T-helper 1 cell (primary cell): ENCODE results near the gene PLN.

Experiments
- DNase-seq, 5 donors: peaks; one replicate each; pipeline ENCODE4 v3.0.0-alpha.2; 2012 to 2020
- total RNA-seq, 4 donors: gene quantifications; one replicate each; lab custom pipeline; 2026; lab: John Stamatoyannopoulos, UW

PLN gene
- total RNA-seq: 0 to 0.12 (median 0.04) reads per million in 4 donors

GRCh38 chr6:118548136-118548535 is at the start of gene PLN:
TSS of gene PLN (plus strand) at chr6:118548296. CDS start at chr6:118558922, 10,626 bp downstream.
- DNase-seq: no peak

DNA sequence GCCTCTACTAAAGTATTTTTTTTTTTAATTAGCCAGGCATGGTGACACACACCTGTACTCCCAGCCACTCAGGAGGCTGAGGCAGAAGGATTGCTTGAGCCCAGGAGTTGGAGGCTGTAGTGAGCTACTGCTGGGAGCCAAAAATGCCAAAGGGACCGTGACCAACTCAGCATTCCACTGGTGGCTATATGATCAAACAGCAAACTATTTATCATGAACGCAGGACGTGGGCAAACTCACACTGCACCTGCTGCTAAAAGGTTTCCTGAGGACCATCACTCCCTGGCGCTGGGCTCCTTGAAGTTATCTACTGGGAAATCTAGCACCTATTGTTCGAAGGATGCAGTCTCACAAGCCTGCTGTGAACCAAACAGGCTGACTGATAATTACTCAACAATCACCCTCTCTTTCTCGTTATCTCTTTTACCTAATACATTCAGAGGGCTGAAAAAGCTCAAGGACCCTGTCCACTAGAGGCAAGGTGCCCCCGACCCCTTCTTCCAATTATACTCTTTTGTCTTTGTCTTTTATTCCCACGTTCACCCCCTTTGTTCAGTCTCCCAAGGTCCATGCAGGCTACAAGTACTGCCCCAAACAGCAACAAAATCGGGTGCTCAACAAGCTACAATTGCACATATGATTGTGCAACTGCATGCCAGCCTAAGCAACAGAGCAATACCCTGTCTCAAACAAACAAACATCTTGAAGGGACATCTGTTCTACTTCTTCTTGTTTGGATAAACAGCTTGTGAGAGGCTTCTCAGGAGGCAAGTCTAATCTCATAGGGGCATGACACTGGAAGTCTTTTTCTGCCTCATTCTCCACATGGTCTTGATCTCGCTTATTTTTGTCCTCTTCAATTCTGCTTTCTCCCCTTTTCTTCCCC is 47.7 kb upstream of the PLN start:
- no peak for DNase-seq

DNA sequence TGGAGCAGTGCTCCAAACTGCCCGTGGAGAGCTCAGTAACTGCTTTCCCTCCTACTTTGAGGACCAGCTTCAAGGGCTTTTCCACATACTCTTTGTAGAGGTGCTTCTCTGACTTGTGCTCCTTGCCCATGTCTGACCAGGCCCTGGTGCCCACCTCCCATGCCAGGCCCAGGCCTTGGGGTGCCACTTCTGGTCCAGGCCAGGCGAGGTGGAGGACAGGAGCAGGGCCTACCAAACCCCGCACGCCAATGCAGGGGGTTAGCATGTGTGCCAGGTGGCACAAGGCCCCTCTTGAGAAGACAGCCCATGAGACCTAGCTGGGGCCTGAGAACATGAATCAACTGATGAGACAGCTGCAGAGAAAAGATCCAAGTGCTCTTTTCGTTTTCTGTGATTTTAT is 47.0 kb upstream of the PLN start:
- DNase-seq: no peak

GRCh38 chr6:118501765-118502164 is 46.3 kb upstream of the PLN start:
- no peak for DNase-seq

- DNase-seq: no peak
Measured at GRCh38 chr6:118502169-118502568, 45.9 kb upstream of the PLN start.

DNA sequence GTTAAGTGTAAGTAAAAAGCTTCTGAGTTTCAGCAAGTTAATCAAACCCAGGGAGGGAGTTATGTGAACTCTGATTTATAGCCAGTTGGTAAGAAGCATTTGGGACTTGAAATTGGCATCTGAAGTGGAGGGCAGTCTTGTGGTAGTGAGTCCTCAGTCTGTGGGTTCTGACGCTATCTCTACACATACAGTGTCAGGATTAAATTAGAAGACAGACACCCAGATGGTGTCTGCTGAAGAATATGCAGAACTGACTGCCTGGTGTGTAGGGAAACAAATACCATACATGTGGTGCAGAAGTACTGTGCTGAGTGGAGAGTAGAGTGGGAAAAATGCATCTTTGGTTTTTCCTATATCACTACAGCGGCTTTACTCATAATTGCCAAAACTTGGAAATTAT is 43.5 kb upstream of the PLN start:
- no peak for DNase-seq

DNA sequence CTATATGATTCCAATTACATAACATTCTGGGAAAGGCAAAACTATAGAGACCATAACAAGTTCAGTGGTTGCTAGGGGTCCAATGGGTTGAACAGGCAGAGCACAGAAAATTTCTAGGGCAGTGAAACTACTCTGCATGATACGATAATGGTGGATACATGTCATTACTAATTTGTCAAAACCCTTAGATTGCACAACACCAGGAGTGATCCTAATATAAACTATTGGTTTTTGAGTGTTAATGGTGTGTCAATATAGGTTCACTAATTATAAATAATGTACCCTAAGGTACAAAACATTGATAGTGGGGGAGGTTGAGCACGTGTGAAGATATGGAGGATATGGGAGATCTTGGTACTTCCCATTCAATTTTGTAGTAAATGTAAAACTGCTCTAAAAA is 42.4 kb upstream of the PLN start:
- no peak for DNase-seq

DNA sequence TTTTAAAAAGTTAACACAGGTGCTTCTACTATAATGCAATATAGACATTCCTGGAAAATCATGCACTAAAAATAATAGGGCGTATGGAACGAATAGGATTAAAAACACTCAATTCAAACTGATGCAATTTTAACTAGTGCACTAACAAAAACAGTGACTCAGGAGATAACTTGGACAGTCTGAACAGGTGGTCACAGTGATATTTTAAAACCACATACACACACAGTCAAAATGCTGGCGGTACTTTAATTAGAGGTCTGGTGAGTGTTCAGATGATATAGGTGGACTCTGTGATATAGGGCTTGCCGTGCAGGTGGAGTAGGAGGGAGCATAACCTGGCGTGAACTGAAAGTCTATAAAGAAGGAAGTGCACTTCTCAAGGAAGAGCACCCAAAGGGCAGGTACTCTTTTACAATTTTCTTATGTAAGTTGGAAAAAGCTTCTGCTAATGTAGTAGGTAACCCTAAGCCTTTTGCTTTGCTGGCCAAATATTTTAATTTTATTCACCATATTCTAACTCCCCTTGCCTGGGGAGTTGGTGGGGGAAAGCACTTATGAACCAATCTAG is 41.9 kb upstream of the PLN start:
- no peak for DNase-seq

DNA sequence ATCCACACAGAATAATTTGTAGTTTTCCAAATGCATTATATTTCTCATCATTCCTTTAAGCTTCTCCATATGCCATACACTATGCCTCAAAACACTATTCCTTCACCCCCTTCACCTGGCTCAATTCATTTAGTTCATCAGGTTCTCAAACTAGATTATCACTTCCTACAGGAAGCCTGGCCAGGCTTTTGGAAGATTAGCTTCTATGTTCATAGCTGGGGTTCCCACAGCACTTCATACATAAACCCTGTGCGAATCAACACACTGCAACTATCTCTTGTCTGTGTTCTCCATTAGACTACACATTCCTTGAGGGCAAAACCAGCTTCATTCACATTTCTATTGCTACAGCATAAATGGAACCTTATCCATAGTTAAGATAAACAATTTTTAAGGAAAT is 40.5 kb upstream of the PLN start:
- DNase-seq: no peak

- DNase-seq: no peak
Measured at GRCh38 chr6:118509009-118509617, 39.0 kb upstream of the PLN start.

DNA sequence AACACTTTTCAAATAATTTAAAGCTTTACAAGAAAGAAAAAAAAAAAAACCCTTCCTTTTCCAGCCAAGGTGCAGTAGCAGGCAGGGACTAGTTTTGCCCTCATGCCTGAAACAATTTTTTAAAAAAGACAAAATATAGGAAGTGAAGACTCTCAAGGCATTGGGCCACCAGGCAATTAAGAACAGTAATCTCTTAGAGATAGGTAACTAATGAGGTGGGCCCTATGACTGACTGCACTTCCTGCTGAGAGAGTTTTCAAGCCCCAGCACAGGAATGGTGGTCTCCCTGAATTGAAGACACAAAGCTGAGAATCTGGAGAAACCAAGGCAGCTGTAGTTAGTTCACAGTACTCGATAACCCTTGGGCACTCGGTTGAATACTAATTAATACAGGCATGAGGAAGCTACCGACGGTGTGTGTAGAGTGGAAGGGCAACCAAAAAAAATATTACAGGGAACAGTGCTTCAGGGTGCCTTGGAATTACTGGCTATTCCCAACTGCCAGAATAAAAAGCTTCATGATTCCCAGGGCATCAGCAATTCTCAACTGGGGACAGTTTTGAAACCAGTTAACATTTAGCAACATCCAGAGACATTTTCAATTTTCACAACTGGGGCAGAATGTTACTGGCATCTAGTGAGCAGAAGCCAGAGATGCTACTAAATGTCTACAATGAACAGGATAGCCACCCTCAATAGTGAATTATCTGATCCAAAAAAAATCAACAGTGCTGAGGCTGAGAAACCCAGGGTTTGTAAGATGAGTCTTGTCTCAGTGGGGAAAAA is 36.0 kb upstream of the PLN start:
- DNase-seq: no peak

GRCh38 chr6:118514689-118515088 is 33.4 kb upstream of the PLN start:
- no peak for DNase-seq

- no peak for DNase-seq
Measured at GRCh38 chr6:118522422-118522821, 25.7 kb upstream of the PLN start.

DNA sequence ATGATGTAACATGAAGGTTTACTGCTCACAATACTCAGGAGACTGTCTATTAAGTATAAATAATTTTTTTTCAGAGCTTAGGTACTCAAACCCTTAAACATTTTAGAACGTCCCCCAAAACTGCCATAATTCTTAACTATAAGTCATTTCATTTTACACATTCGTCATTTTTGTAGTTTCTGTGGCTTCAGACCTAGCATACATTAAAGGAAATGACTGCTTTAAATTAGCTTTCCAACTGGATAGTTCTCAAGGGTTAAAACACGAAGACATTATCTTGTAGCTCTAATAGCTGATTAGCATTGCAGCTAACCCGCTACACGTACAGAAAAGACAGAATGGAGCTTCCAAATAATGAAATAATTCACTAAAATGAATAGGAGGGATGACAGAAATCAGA is 24.9 kb upstream of the PLN start:
- peak in 1 of 5 donors; percentile 18 for DNase-seq

DNA sequence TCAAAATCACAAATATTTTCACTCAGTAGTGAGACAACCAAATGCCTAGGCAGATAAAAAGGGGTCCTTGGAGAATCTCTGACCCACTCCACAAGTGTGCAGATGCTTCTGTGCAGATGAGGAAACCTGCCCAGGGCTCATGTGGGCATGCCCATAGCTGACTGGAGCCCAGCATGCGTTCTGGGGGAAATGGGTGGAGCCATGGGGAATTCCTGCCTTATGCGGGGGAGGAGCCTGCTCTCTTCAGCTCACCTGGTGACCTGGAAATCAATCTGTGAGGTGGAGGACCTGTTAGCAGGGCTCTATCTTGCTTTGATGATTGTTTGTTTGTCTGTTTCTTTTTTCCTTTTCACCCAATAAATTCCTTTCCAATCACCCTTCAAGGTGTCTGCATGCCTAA is 23.4 kb upstream of the PLN start:
- no peak for DNase-seq

GRCh38 chr6:118525913-118526780 is 21.9 kb upstream of the PLN start:
- no peak for DNase-seq

DNA sequence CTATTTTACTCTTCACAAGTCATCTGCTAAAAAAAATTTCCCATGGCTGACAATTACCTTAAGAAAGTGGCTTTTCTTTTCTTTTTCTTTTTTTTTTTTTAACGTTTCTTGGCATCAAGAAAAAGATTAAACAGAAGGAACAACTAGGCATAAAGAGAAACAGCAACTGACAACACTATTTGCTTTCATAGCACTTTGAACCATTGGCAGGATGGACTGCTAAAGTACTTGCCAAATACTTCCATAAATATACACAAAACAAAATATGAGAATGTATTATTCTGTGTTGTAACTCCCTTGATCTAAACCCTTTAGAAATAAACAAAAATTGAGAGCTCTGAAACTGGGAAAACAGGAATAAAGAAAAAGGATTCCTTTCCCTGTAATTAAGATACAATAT is 20.0 kb upstream of the PLN start:
- DNase-seq: no peak

- DNase-seq: no peak
Measured at GRCh38 chr6:118529756-118530155, 18.3 kb upstream of the PLN start.

DNA sequence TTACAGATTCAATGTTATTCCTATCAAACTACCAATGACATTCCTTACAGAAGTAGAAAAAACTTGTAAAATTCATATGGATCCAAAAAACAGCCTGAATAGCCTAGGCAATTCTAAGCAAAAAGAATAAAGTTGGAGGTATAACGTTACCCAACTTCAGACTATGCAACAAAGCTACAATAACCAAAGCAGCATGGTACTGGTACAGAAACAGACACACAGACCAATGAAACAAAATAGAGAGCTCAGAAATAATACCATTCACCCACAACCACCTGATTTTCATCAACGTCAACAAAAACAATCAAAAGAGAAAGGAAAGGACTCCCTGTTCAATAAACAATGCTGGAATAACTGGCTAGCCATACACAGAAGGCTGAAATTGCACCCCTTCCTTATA is 17.2 kb upstream of the PLN start:
- no peak for DNase-seq

DNA sequence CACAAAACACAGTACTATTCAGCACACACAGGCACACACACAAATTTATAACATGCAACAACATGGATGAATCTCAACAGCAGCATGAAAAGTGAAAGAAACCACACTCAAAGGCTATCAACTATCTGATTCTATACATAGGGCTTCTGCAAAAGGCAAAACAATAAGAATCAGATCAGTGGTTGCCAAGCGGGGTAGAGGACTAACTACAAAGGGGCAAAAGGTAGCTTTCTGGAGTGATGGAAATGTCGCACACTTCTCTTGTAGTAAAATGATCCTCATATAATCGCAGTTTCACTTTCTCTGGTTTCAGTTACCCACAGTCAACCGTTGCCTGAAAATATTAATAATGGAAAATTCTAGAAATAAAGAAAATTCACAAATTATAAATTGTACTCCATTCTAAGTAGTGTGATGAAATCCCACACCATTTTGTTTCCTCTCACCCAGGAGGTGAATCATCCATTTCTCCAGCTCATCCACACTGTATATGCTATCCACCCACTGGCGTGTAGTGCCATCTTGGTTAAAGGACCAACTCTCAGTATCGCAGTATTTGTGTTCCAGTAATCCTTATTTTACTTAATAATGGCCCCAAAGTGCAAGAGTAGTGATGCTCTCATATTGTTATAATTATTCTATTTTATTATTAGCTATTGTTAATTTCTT is 12.8 kb upstream of the PLN start:
- no peak for DNase-seq

DNA sequence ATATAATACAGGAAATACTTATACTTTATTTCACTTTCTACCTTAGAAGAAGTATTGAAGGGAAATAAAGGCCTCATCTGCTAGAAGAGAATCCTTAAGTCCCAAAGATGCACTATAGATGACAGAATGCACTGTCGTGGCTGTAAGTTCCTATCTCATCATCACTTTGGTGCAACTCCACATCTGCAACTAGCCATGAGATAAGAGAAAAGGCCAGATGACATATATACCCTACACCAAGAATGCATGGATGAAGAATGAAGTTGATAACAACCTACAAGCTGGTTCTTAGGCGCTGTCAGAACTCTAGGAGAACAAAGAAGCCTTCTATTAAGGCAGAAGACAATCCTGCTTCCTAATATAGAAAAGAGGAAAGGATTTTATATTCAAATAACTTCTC is 11.6 kb upstream of the PLN start:
- no peak for DNase-seq

GRCh38 chr6:118537574-118537973 is 10.5 kb upstream of the PLN start:
- DNase-seq: no peak
